HG02938 (cell line): ENCODE results near the gene CLEC18C.
"Not testable (repeated sequence)": the region's sequence is repeated elsewhere in the genome, so short reads cannot be mapped to it uniquely, and the experiment has no call there.

Source experiments
- ATAC-seq: cut with Tn5 transposase; IDR thresholded peaks from one replicate; pipeline ENCODE4 v1.9.1; 2021; ENCODE audit warnings: mild to moderate bottlenecking, moderate library complexity; ENCODE audit not compliant: unreplicated experiment

Gene CLEC18C

DNA sequence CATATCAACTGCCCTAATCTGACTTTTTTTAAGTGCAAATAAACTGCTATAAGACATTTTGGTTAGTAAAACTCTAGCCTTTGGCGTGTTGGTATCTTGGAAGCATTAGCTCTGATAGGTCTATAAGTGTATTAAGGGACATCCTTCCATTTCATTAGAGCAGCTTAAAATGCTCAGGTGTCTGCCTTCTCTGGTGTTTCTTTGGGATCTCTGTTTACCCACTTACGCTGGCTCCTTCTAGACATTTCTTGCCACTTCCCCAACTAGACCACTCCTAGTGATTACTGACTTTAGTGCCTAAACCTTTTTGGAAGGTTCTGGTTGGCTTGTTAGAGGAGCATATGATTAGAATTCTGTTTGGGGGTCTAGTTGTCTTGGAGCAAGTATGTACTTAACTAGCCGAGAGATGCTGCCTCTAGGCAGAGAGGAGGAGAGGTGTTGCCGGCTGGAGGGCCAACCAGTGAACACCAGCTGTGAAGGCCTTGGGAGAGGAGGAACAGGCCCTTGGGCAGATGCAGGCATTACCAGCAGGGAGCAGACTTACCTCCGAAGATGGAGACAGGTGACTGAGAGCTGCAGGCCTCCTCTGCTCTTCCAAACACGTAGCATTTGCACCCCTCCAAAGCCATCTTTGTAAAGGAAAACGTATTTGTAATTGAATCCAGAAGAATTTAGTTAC, 15.2 kb upstream of the CLEC18C start:
- ATAC-seq, result no peak

DNA sequence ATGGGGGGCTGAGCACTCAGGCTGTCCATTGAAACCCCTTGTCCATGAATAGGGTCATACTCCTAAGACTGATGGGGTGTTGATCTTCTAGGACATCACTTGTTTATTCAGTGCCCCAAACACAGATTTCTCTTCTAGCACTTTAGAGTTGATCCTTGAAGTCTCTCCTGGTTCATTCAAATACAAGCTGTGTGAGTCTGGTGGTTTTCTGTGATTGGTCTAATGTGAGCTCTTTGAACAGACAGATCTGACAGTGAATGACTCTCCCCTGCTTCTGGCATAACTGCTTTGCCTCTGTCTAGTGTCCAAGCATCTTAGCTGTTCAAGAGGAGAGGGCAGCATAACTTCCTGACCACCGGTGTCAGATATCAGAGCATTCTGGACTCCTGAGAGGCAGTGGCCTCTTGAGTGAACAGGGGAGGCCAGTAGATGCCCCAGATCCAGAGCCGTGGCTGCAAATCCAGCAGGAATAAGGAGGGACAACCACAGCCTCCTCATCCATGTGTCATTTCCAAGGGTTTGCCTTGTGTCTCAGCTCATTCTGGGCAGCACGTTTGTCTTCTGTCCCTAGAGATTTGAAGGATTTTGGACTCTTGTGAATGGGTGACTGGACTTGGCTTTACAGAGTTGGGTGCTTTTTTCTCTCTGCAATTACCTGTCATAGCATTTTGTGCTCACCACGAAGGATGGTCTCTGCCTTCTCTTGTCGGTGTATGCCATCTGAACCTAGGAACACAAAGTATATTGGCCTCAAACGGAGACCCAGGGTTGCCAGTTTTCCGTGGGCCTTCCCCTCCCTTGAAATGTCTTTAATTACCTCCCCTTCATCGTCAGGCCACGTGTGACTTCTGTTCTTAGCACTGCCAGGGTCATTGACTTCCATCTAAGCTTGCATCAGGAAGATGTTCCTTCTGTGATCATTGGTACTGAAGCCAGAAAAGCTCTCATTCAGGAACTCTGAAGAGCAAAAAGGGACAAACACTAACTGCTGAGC, 13.9 kb upstream of the CLEC18C start:
- ATAC-seq, result no peak

DNA sequence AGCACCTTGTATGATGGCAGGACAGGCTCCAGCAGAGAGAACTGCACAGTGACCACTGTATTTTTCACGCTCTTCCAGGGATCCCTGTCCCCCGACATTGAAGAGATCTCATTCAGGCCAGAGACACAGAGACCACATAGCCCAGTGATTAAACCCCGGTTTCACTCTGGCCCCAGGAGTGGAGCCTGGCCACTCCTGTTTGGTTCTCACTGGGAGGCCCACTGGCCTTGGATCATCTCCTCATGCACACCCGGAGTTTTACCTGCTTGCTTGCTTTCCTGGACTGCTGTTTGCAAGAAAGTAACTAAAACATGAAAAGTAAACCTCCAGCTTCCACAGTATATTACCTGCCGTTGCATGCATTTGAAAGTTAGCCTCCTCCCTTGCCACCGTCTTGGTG, 13.2 kb upstream of the CLEC18C start:
- no peak for ATAC-seq

DNA sequence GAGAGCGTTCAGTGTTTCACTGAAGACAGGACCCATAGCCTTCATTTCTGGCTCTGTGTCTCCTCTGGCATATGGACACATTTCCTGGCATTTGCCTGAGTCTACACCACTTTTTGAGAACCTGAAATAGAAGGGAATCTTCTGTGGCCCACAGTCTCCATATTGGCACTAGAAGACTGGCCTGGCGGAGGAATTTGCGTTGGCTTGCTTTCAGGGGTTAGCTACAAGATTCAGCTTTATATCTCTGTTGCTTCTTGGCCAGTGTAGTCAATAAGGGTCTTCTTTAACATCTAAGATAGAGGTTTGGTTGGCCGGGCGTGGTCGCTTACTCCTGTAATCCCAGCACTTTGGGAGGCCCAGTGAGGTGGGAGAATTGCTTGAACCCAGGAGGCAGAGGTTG, 12.8 kb upstream of the CLEC18C start:
- no peak for ATAC-seq

DNA sequence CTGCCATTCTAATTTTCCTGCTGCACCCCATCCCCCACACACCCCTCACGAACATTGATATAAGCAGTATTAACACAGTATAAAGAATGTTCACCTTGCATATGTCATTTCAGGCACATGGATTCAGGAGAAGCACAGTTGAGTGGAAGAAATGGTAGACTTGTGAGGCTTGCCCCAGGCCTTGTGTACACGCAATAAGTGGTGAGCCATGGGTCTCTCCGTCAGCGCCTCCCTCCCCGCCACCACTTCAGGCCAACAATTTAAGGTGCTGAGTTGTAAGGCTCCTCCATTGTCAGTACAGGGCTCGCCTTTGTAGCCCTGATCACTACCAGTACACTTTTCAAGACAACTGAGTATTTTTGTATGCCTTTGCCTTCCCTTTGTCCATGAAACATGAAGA, 12.2 kb upstream of the CLEC18C start:
- ATAC-seq, result no peak

DNA sequence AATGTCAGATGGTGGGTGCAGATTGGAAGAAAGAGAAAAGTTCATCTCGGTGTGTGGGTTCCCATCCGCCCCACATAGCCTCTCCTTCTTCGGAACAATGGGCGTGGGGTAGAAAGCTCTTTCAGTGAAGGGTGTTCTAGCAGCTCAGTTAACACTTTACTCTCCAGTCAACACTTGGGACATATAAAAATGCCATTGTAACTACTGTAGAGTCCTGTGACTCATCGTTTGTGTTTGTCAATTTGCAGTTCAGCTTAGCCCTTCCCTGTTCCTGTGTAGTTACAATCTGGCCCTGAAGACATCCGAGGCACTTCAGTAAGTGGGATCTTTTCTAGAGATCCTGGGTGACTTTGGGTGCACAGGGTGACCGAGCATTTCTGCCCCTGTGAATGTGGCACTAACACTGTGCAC, 11.5 kb upstream of the CLEC18C start:
- ATAC-seq, result no peak

DNA sequence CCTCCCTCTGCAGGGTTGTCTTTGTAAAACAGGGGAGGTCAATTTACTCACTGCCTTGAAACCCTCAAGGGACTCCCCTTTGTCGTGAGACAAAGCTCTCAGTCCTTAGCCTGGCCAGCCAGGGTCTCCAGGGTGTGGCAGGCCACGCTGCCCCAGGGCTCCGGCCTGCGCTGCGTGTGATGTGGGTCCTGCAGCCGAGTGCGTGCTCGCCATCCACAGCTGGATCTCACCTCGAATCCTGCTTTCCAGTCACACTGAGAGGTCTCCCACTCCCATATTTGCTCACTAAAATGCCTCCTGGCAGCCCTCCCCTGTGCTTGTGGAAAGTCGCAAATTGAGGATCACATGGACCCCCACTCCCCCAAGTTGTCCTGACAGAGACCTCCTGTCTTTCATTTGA, 10.0 kb upstream of the CLEC18C start:
- no peak for ATAC-seq

DNA sequence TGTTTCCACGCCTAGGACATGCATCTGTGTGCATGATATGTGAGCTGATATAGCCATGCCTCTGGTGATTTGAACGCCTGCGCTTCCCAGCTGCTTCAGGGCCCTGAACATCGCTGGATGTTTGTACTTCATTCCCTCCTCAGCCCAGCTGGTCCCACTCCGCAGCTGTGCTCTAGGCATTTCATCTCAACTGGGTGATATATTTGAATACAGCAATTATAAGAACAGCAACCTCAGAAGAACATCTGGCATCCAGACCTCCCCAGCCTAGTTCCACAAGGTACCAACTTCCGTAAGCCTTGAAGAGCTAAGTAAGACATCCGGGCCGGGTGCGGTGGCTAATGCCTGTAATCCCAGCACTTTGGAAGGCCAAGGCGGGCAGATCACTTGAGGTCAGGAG, 6.9 kb upstream of the CLEC18C start:
- not testable (repeated sequence) for ATAC-seq

DNA sequence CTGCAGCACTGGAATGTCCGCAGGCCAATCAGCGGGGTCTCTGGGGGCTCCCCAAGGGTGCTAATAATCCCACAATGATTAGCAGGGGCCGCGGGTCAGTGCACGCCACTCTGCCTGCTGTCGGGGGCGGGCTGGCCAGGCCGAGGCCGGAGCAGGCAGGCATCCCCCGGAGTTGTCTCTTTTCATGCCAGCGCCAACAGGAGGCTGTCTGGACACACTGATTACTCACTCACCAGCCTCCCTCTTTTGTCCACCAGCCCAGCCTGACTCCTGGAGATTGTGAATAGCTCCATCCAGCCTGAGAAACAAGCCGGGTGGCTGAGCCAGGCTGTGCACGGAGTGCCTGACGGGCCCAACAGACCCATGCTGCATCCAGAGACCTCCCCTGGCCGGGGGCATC, 329 bp downstream of the CLEC18C start:
- ATAC-seq, result not testable (repeated sequence)

DNA sequence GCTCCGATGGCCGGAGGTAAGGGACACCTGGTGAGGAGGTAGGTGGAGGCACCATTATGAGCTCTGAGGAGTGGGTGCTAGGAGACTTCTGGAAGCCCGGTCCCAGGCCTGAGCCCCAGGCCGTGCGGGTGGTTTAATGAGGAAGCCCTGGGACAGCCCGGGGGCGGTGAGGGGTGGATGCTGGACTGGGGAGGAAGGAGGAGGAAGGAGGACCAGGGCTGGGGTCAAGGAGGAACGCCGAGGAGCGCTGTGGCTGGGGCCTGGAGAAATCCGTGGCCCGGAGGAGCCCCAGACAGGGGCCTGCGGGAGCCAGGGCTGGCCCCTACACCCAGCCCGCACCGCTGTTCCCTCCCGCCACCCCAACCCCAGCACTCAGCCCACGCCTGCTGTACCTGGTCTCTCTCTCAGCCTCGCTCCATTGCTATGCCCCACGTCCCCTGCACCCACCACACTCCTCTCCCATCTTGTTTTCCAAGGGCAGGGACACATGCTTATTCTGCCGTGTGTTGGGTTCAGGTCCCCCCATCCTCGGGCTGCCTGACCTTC, 873 bp downstream of the CLEC18C start:
- not testable (repeated sequence) for ATAC-seq

DNA sequence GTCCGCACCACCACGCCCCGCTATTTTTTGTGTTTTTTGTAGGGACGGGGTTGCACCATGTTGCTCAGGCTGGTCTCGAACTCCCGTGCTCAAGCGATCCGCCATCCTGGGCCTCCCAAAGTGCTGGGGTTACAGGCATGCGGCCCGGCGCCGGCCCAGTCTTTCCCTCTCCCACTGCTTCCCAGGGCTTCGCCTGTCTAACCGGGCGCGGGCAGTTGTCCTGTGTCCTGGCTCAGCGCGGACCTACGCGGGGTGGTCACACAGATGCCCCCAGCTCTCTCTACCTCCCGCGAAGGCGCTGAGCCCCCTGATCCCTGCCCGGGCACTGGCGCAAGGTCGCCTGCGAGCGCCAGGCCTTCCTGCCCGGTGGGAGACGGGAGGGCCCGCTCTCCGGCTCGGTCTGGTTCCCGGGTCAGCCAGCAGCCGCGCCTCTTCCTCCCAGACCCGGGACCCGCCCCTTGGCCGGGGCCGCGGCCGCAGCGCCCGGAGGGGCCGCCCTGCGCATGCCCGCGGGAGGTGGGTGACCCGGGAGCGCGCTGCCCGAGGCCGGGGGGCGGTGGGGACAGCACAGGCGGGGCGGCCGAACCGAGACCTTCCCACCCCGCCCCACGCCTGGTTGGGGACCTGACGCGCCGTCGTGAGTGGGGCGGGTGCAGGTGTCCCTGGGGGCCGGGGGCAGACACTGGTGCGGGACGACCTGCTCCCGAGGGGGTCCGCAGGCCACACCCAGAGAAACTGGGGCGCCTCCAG, 14.4 kb downstream of the CLEC18C start:
- ATAC-seq, result not testable (repeated sequence)

DNA sequence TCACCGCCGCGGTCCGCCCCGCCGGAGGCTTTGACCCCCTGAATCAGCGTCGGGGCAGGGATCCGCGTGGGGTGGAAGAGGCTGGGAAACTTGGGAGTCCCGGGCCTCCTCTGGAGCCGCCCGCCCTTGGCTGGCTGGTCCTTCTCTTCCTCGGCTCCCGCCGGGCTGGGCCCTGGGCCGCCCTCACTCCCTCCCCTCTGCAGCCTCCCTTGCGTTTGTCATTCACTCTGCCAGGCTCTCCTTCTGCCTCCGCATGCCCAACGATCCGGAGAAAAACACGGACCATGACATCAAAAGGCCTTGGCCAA, 15.0 kb downstream of the CLEC18C start:
- ATAC-seq, result not testable (repeated sequence)

DNA sequence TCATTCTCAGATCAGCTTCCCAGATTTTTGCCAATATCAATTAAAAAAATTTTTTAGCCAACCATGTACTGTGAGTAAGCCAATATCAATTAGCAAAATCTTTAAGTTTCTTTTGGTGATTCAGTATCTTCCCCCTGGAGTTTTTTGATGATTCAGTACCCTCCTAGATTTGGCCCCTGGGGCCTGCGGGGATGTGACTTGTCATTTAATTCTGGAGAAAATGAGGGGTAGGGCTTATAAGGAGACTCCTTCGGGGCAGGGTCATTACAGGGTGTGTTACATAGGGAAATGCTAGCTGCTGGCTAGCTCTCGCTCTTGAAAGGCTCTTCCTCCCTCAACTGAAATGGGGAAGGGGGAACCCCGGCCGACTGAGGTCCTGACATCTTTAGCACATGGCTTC, 17.0 kb downstream of the CLEC18C start:
- not testable (repeated sequence) for ATAC-seq

DNA sequence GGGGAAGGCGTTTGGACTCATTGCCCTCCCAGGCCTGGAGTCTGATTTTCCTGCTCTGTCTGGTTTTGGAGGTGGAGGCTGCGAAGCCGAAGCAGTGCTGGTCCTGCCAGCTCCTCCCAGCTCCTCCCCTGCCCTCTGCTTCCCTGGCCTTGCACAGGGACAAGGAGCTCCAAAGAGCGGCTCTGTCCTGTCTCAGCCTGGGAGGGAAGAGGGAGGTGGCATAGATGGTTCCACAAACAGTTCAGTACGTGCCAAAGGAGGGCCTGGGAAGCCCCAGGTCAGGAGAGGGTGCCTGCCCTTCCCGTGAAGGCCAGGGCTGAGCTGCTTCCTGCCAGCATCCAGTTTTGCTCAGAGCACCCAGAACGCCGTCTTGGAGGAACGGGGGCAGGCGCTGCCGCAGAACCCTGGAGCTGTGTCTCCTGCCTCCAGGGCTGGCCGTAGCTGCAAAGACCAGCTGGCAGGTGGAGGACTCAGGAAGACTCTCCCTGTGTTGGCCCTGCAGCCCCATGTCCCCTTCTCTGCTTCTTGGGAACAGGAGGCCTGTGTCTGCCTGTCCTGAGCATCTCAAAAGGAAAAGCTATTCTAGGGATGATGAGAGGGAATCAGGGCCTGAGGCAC, 23.2 kb downstream of the CLEC18C start:
- not testable (repeated sequence) for ATAC-seq

DNA sequence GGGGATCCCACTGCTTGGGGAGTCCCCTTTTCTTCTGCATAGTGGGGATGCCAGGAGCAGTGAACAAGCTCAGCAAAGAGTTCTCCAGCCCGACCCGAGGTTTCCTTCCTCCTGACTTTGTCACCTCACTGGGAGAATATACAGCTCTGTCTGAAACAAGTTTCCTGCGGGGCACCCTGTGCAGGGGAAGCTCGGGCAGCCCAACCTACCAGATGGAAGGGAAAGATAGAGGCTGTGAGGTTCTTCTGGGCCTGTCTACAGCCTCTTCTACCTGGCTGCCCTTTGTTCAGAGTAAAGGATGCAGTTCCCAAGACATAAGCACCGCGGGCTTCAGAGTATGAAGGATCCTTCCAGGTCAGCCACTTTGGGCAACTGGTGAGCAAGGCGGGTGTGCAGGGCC, 24.0 kb downstream of the CLEC18C start:
- not testable (repeated sequence) for ATAC-seq

DNA sequence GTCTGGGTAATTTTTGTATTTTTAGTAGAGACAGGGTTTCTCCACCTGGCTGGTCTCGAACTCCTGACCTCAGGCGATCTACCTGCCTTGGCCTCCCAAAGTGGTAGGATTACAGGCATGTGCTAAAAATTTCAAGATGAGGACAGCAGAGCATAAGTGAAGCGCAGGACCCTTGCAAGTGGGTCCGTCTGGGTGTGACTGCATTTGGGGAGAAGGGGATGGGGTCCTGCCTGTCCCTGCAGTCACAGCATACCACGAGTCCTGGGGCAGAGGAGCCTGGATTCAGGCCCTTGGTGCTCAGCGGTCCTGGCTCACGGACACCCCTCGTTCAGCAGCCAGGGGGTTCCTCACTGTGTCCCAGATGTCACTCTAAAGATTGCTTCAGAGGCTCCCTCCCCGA, 24.6 kb downstream of the CLEC18C start:
- ATAC-seq, result not testable (repeated sequence)

DNA sequence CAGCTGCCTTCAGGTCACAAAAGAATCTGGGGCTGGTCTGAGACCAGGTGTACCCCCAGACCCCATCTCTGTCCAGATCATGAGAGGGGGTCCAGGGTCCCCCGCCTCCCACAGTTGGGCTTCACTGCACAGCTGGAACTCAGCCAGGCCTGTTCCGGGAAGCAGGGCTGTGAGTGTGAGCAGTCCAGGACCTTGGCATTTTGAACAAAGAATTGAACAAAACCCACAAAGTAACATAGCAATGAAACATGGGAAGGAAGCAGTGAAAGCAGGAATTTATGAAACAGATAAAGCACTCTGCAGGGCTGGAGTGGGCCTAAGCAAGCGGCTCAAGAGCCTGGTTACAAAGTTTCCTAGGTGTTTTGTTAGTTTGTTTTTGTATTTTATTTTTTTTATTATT, 25.1 kb downstream of the CLEC18C start:
- not testable (repeated sequence) for ATAC-seq

DNA sequence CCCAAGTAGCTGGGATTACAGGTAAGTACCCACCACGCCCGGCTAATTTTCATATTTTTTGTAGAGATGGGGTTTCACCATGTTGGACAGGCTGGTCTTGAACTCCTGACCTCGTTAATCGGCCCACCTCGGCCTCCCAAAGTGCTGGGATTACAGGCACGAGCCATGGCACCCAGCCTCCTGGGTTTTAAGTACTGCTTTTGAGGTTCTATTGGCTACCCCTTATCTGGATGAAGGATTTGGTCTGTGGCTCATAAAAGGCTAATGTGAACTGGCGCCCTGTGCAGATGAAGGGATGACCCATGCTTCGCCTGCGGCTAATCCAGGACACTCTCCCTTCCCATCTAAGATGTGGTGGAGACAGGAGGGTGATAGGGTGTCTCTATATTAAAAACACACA, 25.6 kb downstream of the CLEC18C start:
- ATAC-seq, result not testable (repeated sequence)

DNA sequence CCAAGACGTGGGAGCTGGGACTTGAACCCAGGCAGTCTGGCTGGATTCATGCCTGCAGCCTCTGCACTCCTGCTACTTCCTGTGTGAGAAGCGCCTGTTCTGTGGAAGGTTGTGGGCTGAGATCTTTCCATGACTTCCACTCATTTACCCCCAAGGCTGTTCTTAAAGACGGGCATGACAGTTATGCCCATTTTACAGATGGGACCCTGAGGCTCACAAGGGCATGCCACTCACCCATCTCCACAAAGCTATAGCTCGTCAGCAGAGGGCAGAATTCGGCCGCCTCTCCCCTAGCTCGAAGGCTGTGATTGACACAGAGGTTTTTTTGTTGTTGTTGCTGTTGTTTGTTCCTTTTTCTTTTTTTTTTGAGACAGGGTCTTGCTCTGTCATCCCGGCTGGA, 26.5 kb downstream of the CLEC18C start:
- not testable (repeated sequence) for ATAC-seq

DNA sequence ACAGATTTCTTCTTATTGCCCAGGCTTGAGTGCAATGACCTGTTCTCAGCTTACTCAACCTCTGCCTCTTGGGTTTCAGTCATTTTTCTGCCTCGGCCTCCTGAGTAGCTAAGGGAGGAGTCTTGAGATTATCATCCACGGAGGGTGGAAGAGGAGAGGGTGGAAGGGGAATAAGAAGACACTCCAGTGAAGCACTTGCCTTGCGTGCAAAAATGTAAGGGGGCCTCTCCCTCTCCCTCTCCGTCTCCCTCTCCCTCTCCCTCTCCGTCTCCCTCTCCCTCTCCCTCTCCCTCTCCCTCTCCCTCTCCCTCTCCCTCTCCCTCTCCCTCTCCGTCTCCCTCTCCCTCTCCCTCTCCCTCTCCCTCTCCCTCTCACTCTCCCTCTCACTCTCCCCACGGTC, 29.9 kb downstream of the CLEC18C start:
- not testable (repeated sequence) for ATAC-seq

DNA sequence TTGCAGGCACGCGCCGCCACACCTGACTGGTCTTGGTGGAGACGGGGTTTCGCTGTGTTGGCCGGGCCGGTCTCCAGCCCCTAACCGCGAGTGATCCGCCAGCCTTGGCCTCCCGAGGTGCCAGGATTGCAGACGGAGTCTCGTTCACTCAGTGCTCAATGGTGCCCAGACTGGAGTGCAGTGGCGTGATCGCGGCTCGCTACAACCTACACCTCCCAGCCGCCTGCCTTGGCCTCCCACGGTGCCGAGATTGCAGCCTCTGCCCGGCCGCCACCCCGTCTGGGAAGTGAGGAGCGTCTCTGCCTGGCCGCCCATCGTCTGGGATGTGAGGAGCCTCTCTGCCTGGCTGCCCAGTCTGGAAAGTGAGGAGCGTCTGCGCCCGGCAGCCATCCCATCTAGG, 30.4 kb downstream of the CLEC18C start:
- not testable (repeated sequence) for ATAC-seq
